Endothelial cell of umbilical vein (primary cell): ENCODE data around the gene SURF6. TPM values are rescaled to one million over a fixed set of nuclear protein-coding genes. Genes with fewer than 3 reads are reported as not detected.

Experiments used
- BruUV-seq: library from RNA; stranded (reverse); fragments of 400-500 nt; replicated peaks from 2 replicates; lab custom pipeline; 2021; lab: Mats Ljungman, UMichigan
- CTCF ChIA-PET: fragments of 300-600, 350-600 bp; sonication (Branson Sonifier 250); formaldehyde crosslinking; loops from one replicate; lab custom pipeline; 2021; ENCODE audit warnings: antibody characterized with exemption, inconsistent platforms; lab: Charles Lee
- POLR2A ChIA-PET: fragments of 300-600, 350-600 bp; sonication (Branson Sonifier 250); formaldehyde crosslinking; loops from one replicate; lab custom pipeline; 2021; ENCODE audit warnings: antibody characterized with exemption, inconsistent platforms; lab: Charles Lee
- DNase-seq: peaks from one replicate; pipeline ENCODE4 v3.0.0-alpha.2; 2011; ENCODE audit warnings: low read depth, low spot score
- FAIRE-seq: peaks from 2 replicates; lab custom pipeline; 2011; peaks lifted over from hg19 to GRCh38; lab: Jason Lieb, UNC
- H2AFZ ChIP-seq: 2 replicates; pipeline ENCODE4 v1.6.0; 2012; ENCODE audit warnings: low read depth, low read length, control low read depth, inconsistent platforms
- H3K27ac ChIP-seq: 2 replicates; pipeline ENCODE4 v1.5.1; 2011; ENCODE audit warnings: low read depth, mild to moderate bottlenecking, control low read depth, low read length, moderate library complexity; ENCODE audit not compliant: insufficient read depth
- H3K27me3 ChIP-seq, 2 experiments: 2 replicates each; pipeline versions ENCODE4 v1.6.0 to v1.6.1; 2011; ENCODE audit warnings: low read length in 2 of 2, mixed read lengths in 1 of 2; ENCODE audit not compliant: control insufficient read depth in 2 of 2, insufficient read depth in 2 of 2
- H3K36me3 ChIP-seq, 2 experiments: 2 replicates in 1 of 2; 3 replicates in 1 of 2; pipeline ENCODE4 v1.5.1; 2011; ENCODE audit warnings: low read length in 2 of 2, mild to moderate bottlenecking in 1 of 2, moderate library complexity in 1 of 2; ENCODE audit not compliant: control insufficient read depth in 2 of 2, insufficient read depth in 2 of 2; ENCODE audit errors: extremely low read depth in 1 of 2
- H3K4me1 ChIP-seq: 3 replicates; pipeline ENCODE4 v1.5.1; 2011; ENCODE audit warnings: mild to moderate bottlenecking, low read length; ENCODE audit not compliant: control insufficient read depth, insufficient read depth; ENCODE audit errors: extremely low read depth
- H3K4me2 ChIP-seq: 2 replicates; pipeline ENCODE4 v1.6.1; 2011; ENCODE audit warnings: low read length, control low read depth, mixed read lengths; ENCODE audit not compliant: insufficient read depth
- H3K4me3 ChIP-seq, 3 experiments: fragments of 200-600 bp in 1 of 3; sonication (generic), shearing (Covaris generic) in 1 of 3; replicated peaks in 1 of 3; 2 replicates each; pipeline ENCODE4 v1.5.1; 2011 to 2016; ENCODE audit warnings: control low read depth in 3 of 3, low read length in 3 of 3, mild to moderate bottlenecking in 2 of 3, inconsistent platforms in 1 of 3, low read depth in 1 of 3, moderate library complexity in 1 of 3; ENCODE audit not compliant: insufficient read depth in 1 of 3
- H3K79me2 ChIP-seq: 2 replicates; pipeline ENCODE4 v1.6.0; 2012; ENCODE audit warnings: low read length, inconsistent platforms; ENCODE audit not compliant: control insufficient read depth, insufficient read depth
- H3K9ac ChIP-seq: replicated peaks from 2 replicates; pipeline ENCODE3; 2011; ENCODE audit warnings: low read length, control low read depth; ENCODE audit not compliant: insufficient read depth; ENCODE audit errors: extremely low read depth
- H3K9me1 ChIP-seq: replicated peaks from 3 replicates; pipeline ENCODE4 v1.6.0; 2011; ENCODE audit warnings: mild to moderate bottlenecking, low read length; ENCODE audit not compliant: control insufficient read depth, insufficient read depth; ENCODE audit errors: extremely low read depth
- H3K9me3 ChIP-seq: replicated peaks from 2 replicates; pipeline ENCODE4 v1.5.1; 2012; ENCODE audit warnings: low read length, inconsistent platforms; ENCODE audit not compliant: control insufficient read depth, insufficient read depth
- H4K20me1 ChIP-seq: replicated peaks from 2 replicates; pipeline ENCODE3; 2011; ENCODE audit warnings: mild to moderate bottlenecking, low read length; ENCODE audit not compliant: control insufficient read depth, insufficient read depth; ENCODE audit errors: extremely low read depth
- CTCF ChIP-seq, 2 donors: IDR thresholded peaks; 1 replicate in 1 of 2; 2 replicates in 1 of 2; pipeline ENCODE4 v1.5.1; 2011; ENCODE audit warnings: low read length in 2 of 2, mild to moderate bottlenecking in 2 of 2, moderate library complexity in 2 of 2, control low read depth in 1 of 2, inconsistent platforms in 1 of 2, low read depth in 1 of 2; ENCODE audit not compliant: insufficient read depth in 1 of 2; ENCODE audit errors: extremely low read depth in 1 of 2
- EZH2 ChIP-seq: IDR thresholded peaks from 2 replicates; pipeline ENCODE4 v1.6.1; 2012; ENCODE audit warnings: borderline replicate concordance, low read depth, mild to moderate bottlenecking, moderate library complexity, low read length, inconsistent platforms; ENCODE audit not compliant: severe bottlenecking
- FOS ChIP-seq: IDR thresholded peaks from 2 replicates; pipeline ENCODE4 v1.6.1; 2011; ENCODE audit warnings: mild to moderate bottlenecking, low read length, moderate library complexity, borderline replicate concordance; ENCODE audit not compliant: insufficient read depth
- GATA2 ChIP-seq: IDR thresholded peaks from 2 replicates; pipeline ENCODE4 v1.7.0; 2011; ENCODE audit warnings: low read depth, mild to moderate bottlenecking, moderate library complexity, mixed read lengths, low read length; ENCODE audit not compliant: insufficient read length, insufficient read depth
- JUN ChIP-seq: IDR thresholded peaks from 2 replicates; pipeline ENCODE4 v1.6.1; 2011; ENCODE audit warnings: borderline replicate concordance, low read depth; ENCODE audit not compliant: insufficient read length, insufficient read depth
- MAX ChIP-seq: IDR thresholded peaks from 2 replicates; pipeline ENCODE4 v1.6.1; 2011; ENCODE audit not compliant: insufficient read depth, insufficient read length
- MYC ChIP-seq: IDR thresholded peaks from one replicate; pipeline ENCODE4 v1.6.1; 2011; ENCODE audit warnings: mild to moderate bottlenecking, low read depth, low read length
- POLR2A ChIP-seq: IDR thresholded peaks from 2 replicates; pipeline ENCODE4 v1.6.1; 2012; ENCODE audit warnings: low read depth, mild to moderate bottlenecking, control low read depth, low read length
- POLR2AphosphoS5 ChIP-seq: IDR thresholded peaks from 2 replicates; pipeline ENCODE4 v1.6.1; 2012; ENCODE audit warnings: low read depth, mild to moderate bottlenecking, control low read depth, low read length, moderate library complexity; ENCODE audit not compliant: insufficient read depth
- dilution Hi-C: fragments of 300-500 bp; cut with MboI; formaldehyde crosslinking; loops from one replicate; pipeline ENCODE4 v1.15.0; 2019; ENCODE audit warnings: low sequenced_read_pairs; ENCODE audit not compliant: extremely low pct_ligation_motif_present
- intact Hi-C: fragments of 100-400 bp; cut with micrococcal nuclease; formaldehyde crosslinking; loops from one replicate; pipeline ENCODE4 v1.10.0; 2022
- polyA plus RNA-seq, 4 experiments: library from polyadenylated mRNA; depleted of rRNA in 3 of 4; stranded (reverse) in 3 of 4; unstranded in 1 of 4; fragments of >200 nt; gene quantifications; 2 replicates each; pipeline versions ENCODE4 v1.2.1 to v1.2.3, GENCODE V29; 2011 to 2012; ENCODE audit warnings: missing spikeins in 1 of 4
- total RNA-seq: library from RNA; stranded (reverse); gene quantifications from 2 replicates; pipeline ENCODE4 v1.2.3, GENCODE V29; 2021

SURF6 gene
- total and polyA plus RNA-seq, 2 donors (not counting 3 experiments of a cell fraction or from before 2014, with no cell fraction given), result 4.9 to 16.0 TPM

GRCh38 chr9:133306242-133307204, 29.5 kb downstream of the SURF6 start:
- no peak overlapping the region for H3K4me2 ChIP-seq
- DNase-seq (no peak), FAIRE-seq (no peak)
- H3K9ac ChIP-seq, result no peak overlapping the region
- H3K4me1 ChIP-seq, result no peaks in the 10 kb centered on the region
- ChIA-PET CTCF (interaction anchor here (1.2 to 2.1 kb wide), 3 partner anchors 24 to 121 kb away, joined by 5 to 7 read pairs (median 6); no protein-coding TSS in a partner anchor), POLR2A (no interaction called here)
- H3K79me2 ChIP-seq, result no peaks in the 10 kb centered on the region
- H3K9me1 ChIP-seq, result no peaks in the 10 kb centered on the region
- no peaks in the 10 kb centered on the region for H3K36me3 ChIP-seq
- TF ChIP-seq POLR2AphosphoS5 (no peak), MYC (no peak), CTCF (IDR thresholded peaks at IDR 0.05; ENCODE audit: extremely low read depth in 1 of 2, insufficient read depth in 1 of 2, low read depth in 1 of 2, low read length in 2 of 2) (no peak), FOS (no peak), EZH2 (no peak), JUN (no peak), GATA2 (no peak), POLR2A (no peak), MAX (no peak)
- no peak overlapping the region for H2AFZ ChIP-seq
- dilution Hi-C loops, result no loop called here
- H3K9me3 ChIP-seq, result no peaks in the 10 kb centered on the region
- H3K27ac ChIP-seq, result no peak overlapping the region
- BruUV-seq, result no TSS peak
- H3K27me3 ChIP-seq, result peaks cover 0 to 4% of the 10 kb centered on the region in 2 experiments
- no peak overlapping the region for H3K4me3 ChIP-seq
- no peaks in the 10 kb centered on the region for H4K20me1 ChIP-seq
- intact Hi-C loops, result no loop called here
